ENCODE measurements around the gene AKT3.
"Not testable (repeated sequence)": the region's sequence is repeated elsewhere in the genome, so short reads cannot be mapped to it uniquely, and the experiment has no call there.

AKT3 gene

DNA sequence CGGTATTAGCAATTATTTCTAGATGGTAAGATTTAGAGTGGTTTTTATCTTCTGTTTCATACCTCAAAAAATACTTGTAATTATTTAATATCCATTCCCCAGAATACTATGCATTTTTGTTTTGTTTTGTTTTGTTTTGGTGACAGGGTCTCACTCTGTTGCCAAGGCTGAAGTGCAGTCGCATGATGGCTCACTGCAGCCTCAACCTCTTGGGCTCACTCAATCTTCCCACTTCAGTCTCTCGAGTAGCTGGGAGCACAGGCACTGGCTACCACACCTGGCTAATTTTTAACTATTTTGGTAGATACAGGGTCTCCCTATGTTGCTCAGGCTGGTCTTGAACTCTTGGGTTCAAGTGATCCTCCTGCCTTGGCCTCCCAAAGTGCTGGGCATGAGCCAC is 252.7 kb downstream of the AKT3 start:
- no peak for DNase-seq (ENCODE audit: low read depth)

DNA sequence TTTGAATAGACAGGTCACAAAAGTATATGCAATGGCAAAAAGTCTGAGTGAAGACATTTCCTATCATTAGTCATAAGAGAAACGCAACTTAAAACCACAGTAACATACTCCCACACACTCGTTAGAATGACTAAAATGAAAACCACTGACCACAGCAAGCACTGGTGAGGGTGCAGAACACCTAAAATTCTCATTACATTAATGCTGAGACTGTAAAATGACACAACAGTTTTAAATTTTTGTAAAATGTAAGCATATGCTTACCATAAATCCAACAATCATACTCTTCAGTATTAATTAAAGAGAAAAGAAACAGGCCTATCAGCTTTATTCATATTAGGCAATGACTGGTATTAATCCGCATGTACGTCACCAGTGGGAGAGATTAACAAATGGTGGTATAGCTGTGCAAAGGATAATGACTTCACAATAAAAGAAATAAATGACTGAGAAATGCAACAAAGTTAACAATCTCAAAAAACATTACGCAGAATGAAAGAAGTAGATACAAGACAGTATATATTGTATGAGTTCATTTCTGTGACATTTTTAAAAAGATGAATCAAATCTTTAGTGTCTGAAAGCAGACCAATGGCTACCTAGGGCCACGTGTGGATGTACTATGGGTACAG is 253.5 kb downstream of the AKT3 start:
- no peak for DNase-seq (ENCODE audit: low read depth)

GRCh38 chr1:243595527-243596210 is 254.4 kb downstream of the AKT3 start:
- DNase-seq (ENCODE audit: low read depth), result no peak

DNA sequence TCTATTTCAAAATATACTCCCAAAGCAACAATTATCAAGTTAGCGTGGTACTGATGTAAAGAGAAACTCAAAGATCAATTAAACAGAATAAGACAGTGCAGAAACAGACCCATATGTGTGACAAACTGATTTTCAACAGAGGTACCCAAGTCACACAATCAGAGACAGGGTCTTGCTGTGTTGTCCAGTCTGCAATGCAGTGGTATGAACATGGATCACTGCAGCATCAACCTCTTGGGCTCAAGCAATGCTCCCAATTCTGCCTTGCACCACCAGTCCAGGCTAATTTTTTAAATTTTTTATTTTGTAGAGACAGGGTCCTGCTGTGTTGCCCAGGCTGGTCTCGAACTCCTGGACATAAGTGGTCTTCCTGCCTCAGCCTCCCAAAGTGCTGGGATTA is 255.6 kb downstream of the AKT3 start:
- DNase-seq (ENCODE audit: low read depth), result no peak

GRCh38 chr1:243589286-243589685 is 260.8 kb downstream of the AKT3 start:
- DNase-seq (ENCODE audit: low read depth), result not testable (repeated sequence)

DNA sequence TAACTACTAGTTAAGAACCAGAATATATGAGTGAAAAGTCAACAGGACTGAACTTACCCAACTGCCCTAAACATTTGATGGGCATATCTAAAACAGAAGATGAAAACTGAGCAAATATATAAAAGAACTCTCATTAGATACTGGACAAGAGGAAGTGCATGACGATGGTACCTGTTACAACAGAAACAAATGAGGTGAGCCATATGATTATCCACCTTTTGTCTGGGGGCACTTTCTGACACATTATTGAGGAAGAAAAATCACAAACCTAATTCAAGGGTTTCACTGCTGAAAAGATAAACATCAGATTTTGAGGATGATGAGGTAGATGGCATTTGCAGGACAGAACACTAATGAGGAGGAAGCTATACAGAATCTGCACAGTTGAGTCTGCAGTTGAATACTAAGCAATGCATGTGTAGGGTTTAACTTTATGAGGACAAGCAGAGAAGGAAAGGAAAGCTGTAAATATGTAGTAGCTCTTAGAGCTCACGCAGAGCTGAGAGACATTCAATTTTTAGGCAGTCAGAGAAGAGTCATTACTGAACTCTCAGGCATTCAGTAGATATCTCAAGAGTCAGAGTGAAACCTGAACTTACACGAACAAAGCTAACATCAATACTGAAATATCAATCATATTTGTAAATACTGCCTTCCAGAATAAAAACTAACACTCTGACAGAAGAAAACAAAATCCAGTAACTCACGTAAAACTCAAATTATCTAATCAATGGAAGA is 262.1 kb downstream of the AKT3 start:
- no peak for DNase-seq (ENCODE audit: low read depth)

DNA sequence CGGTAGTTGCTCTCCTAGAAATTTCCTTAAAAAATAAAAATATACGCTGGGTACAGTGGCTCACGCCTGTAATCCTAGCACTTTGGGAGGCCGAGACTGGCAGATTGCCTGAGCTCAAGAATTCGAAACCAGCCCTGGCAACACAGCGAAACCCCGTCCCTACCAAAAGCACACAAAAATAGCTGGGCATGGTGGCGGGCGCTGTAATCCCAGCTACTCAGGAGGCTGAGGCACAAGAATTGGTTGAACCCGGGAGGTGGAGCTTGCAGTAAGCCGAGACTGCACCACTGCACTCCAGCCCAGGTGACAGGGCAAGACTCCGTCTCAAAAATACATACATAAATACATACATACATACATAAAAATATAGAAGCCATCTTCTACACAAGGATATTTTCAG is 262.8 kb downstream of the AKT3 start:
- no peak for DNase-seq (ENCODE audit: low read depth)

DNA sequence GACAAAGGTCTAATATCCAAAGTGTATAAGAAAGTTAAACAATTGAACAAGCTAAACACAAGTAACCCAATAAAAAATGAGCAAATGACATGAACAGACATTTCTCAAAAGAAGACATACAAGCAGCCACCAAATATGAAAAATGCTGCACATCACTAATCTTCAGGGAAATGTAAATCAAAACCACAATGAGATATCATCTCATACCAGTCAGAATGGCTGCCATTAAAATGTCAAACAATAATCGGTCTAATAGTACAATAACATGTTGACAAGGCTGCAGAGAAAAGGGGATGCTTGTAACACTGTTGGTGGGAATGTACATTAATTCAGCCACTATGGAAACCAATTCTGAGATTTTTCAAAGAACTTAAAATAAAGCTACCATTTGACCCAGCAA is 264.1 kb downstream of the AKT3 start:
- no peak for DNase-seq (ENCODE audit: low read depth)

DNA sequence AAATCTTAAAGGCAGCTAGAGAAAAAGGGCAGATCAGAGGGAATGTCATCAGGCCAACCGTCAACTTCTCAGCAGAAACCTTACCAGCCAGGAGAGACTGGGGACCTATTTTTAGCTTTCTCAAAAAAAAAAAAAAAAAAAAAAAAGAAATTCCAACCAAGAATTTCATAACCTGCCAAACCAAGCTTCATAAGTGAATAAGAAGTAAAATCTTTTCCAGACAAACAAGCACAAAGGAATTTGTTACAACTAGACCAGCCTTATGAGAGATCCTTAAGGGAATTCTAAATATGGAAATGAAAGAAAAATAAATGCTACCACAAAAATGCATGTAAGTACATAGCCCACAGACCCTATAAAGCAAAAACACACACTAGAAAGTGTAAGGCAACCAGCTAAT is 267.7 kb downstream of the AKT3 start:
- DNase-seq (ENCODE audit: low read depth), result no peak

GRCh38 chr1:243580984-243581383 is 269.1 kb downstream of the AKT3 start:
- no peak for DNase-seq (ENCODE audit: low read depth)

GRCh38 chr1:243580072-243580471 is 270.0 kb downstream of the AKT3 start:
- DNase-seq (ENCODE audit: low read depth), result no peak

DNA sequence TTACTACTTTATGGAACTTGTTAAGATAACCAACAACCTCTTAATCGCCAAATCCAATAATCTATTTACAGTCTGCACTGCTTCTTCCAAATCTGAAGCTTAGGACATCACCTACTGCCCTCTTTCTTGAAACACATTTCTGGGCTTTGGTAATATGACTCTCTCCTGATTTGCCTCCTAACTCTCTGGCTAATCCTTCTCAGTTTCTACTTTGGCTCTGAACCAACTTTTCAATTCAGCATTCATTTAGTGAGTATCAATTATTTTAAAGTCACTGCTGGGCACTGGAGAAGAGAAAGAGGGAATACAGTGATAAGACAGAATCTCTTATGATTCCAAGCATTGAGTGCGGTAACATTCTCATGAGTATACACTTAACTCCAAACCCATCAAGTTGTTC is 275.0 kb downstream of the AKT3 start:
- no peak for DNase-seq (ENCODE audit: low read depth)

DNA sequence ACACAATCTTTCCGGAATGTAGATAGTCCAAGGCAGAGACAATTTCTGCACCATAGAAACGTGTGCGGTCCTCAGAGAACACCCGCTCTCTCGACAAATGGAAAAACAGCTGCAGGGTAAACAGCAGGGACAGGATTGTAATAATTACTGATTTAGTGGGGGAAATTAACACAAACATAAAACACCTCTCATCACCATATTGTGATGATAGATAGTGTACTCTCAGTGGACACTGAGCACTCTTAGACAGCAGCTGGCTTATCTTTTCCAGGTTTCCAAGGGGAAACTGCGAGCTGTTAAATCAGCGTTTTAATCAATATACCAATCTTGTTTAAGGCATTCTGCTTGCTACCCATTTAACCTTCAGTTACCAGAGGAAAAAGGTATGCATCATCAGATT is 277.1 kb downstream of the AKT3 start:
- DNase-seq (ENCODE audit: low read depth), result no peak

DNA sequence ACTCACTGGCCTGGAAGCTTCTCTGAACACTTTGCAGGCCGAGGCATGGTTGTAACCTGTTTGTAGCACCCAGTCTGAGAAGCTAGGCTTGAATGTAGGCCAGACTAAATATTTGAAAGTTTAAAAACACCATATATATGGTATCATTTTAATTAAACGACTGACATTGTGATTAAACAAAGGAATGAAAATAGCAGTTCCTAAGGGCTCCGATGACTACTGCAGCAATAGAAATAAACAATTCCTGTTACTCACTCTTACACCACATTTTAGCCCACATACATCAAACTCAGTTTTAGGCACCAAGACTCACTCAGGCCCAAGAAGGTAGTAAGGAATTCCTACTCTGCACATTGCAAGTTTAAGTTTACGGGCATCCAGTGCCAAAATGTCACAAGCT is 281.2 kb downstream of the AKT3 start:
- DNase-seq (ENCODE audit: low read depth), result no peak

DNA sequence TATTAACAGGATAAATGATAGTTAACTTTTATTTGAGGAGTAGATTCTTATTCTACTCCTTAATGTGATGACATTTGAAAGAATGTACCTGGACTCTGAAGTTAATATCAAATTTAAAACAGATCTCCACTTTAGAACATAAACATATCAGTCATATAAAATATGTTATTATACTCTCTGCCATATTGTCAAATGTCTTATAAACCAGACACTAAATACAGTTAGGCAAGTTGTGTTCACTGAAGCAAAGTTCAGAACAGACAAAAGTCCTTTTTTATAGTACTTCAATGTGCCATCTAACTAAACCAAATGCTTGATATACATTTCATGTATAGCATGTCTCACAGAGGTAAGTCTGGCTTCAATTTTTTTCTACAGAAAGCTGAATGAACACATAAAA is 285.2 kb downstream of the AKT3 start:
- no peak for DNase-seq (ENCODE audit: low read depth)

- no peak for DNase-seq (ENCODE audit: low read depth)
Measured at GRCh38 chr1:243563732-243564131, 286.3 kb downstream of the AKT3 start.

GRCh38 chr1:243562473-243562872 is 287.6 kb downstream of the AKT3 start:
- DNase-seq (ENCODE audit: low read depth), result no peak

DNA sequence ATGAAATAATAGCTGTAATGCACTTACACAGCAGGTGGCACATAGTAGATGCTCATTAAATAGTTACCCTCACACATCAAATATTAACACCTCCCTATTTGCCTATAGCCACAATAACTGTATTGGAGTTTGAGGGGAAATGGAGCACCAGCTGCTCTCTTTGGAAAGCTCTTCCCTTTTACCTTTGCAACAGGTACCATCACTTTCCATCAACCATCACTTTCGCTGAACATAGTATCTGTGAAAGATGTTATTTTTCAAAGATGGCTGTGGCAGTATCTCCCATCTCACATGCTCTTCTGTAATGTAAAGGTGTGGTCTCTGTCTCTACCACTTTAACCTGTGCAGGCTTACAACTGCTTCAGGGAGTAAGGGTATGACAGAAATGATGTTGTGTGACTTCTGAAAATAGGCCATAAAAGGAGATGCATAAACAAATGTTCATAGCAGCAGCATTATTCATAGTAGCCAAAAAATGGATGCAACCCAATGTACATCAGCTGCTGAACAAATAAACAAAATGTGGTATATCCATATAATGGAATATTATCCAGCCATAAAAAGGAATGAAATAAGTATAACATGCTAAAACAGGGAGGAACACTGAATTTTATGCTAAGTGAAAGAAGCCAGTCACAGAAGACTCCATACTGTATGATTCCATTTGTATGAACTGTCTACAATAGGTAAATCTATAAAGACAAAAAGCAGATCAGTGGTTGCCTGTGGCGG is 288.3 kb downstream of the AKT3 start:
- DNase-seq (ENCODE audit: low read depth), result no peak

- DNase-seq (ENCODE audit: low read depth), result no peak
Measured at GRCh38 chr1:243559575-243560162, 290.4 kb downstream of the AKT3 start.

DNA sequence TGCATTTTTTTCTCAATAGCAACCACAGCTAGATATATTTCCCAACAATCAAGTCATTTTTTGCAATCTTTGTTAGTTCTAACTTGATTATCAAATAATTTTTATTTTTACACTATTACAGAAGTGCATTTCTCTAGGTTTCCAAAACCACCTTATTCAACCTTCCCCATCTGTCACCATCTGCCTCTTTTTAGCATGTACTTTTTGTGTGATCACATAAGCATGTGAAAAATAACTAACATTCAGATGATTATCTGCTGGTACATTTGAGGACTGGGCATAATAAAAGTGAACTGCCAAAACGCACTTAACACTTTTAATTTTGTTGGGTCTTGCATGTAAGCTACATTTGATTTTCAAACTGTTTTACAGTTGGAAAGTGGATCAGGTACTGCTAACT is 291.5 kb downstream of the AKT3 start:
- no peak for DNase-seq (ENCODE audit: low read depth)

- DNase-seq (ENCODE audit: low read depth), result no peak
Measured at GRCh38 chr1:243557866-243558265, 292.2 kb downstream of the AKT3 start.

DNA sequence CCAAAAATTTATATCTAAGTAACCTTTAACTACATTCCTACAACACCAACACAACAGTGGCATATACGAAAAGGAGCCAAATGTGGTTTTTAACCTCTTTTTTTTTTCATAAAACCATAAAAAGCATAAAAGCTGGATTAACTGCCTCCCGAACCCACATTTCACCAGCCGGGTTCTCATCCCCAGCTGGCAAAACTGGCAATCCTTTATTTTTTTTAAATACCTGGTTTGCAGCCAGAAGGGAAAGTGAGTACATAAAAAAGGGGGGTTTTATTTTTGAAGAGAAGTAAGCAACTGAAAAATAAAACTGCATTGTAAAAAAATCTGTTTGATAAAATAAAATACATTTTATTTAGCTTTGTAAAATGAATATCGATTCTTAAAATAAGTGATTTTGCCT is 295.4 kb downstream of the AKT3 start:
- no peak for DNase-seq (ENCODE audit: low read depth)

Data from stimulated activated CD8-positive, alpha-beta memory T cell treated with anti-CD3 and anti-CD28 coated beads, Interleukin-12 subunit alpha, Interleukin-12 subunit beta, amount 100 ng/mL, for 4 hours (primary cell).